Psoas muscle (tissue), 8 donors: ENCODE data around the gene GOLGA1. TPM values are rescaled to one million over a fixed set of nuclear protein-coding genes. Genes with fewer than 3 reads are reported as not detected.

Experiments
- ATAC-seq, 4 donors: fragments of 200-7000 bp; cut with Tn5 transposase; one replicate each; pipeline ENCODE4 v1.9.1; 2020; ENCODE audit warnings: moderate library complexity in 3 of 4, mild to moderate bottlenecking in 2 of 4
- DNase-seq, 2 donors: peaks; one replicate each; pipeline ENCODE4 v3.0.0-alpha.2; 2020
- H3K27ac ChIP-seq: fragments of 200-600 bp; one replicate; pipeline ENCODE4 v1.8.0; 2022
- H3K27me3 ChIP-seq, 3 donors: fragments of 200-600 bp in 1 of 3; one replicate each; pipeline versions ENCODE4 v1.6.1 to v1.8.0; 2013 to 2022; ENCODE audit warnings: low read length in 2 of 3, mild to moderate bottlenecking in 2 of 3, moderate library complexity in 1 of 3; ENCODE audit not compliant: insufficient read depth in 3 of 3
- H3K36me3 ChIP-seq, 2 donors: fragments of 200-600 bp in 1 of 2; one replicate each; pipeline versions ENCODE4 v1.6.1 to v1.8.0; 2013 to 2022; ENCODE audit warnings: low read depth in 1 of 2, mild to moderate bottlenecking in 1 of 2, moderate library complexity in 1 of 2; ENCODE audit not compliant: insufficient read depth in 1 of 2
- H3K4me1 ChIP-seq: fragments of 200-600 bp; one replicate; pipeline ENCODE4 v1.8.0; 2022
- H3K4me3 ChIP-seq: fragments of 200-600 bp; one replicate; pipeline ENCODE4 v1.8.0; 2022; ENCODE audit warnings: mild to moderate bottlenecking
- H3K9me3 ChIP-seq: fragments of 200-600 bp; one replicate; pipeline ENCODE4 v1.8.0; 2022
- CTCF ChIP-seq: fragments of 200-600 bp; IDR thresholded peaks from one replicate; pipeline ENCODE4 v1.8.0; 2022; ENCODE audit warnings: antibody characterized with exemption
- WGBS, 3 donors: extraction: QIAGEN DNeasy Blood & Tissue Kit; methylation state at CpG; one replicate each; pipeline versions ENCODE4 v1.1.6 to v1.1.7; 2013; 5-methylcytosine and 5-hydroxymethylcytosine counted together
- intact Hi-C, 2 donors: fragments of 100-400 bp; cut with DNase I; formaldehyde crosslinking; loops; one replicate each; pipeline versions ENCODE4 v1.11.0 to v1.14.2; 2022
- polyA plus RNA-seq, 3 donors: library from polyadenylated mRNA; stranded (reverse); fragments of 200-250 nt; gene quantifications; one replicate each; pipeline ENCODE4 v1.2.3, GENCODE V29; 2013
- total RNA-seq, 4 donors: library from RNA; stranded (reverse); fragmentation: NEBNext Ultra II Directional in 2 of 4; extraction: Animal tissue kit (Norgen Biotek cat#: 25700) in 2 of 4; gene quantifications; one replicate each; pipeline versions ENCODE4 v1.2.1 to v1.2.4, GENCODE V29; 2021 to 2023
- donor health status: healthy with polysubstance abuse.
- donor health status: DM: no; HTN: no; CAD: no; lungs with moderate emphysema.
- donor health status: Bipolar disorder and iron deficiency.
- donor health status: healthy.
- donor health status: DM: yes; HTN: yes; CAD: no.
- donor health status: DM: no; HTN: no; CAD: no.
- donor health status: DM: no; HTN: no; CAD: no.
- donor health status: DM: yes; HTN: yes; CAD: no.

Gene GOLGA1
- total and polyA plus RNA-seq, 7 donors = 8.0 to 23.0 (median 15.2) TPM

- H3K36me3 ChIP-seq = no peaks in the 10 kb centered on the region
- peaks cover 15% of the 10 kb centered on the region for H3K4me1 ChIP-seq
- H3K27me3 ChIP-seq = no peaks in the 10 kb centered on the region
- no peaks in the 10 kb centered on the region for H3K9me3 ChIP-seq
- intact Hi-C loops = no loop called here
- no peak for ATAC-seq
- WGBS, 3 donors = 56 to 61% (median 57%) methylated on average over 5 of the region's 5 CpGs
- DNase-seq = no peak
- TF ChIP-seq CTCF = no peak
- no peak overlapping the region for H3K4me3 ChIP-seq
- H3K27ac ChIP-seq = no peak overlapping the region
Observed at GRCh38 chr9:124829334-124829669, 111.6 kb downstream of the GOLGA1 start.

- TF ChIP-seq CTCF = no peak
Observed at GRCh38 chr9:124828489-124829333, 112.2 kb downstream of the GOLGA1 start.

More at GRCh38 chr9:124828489-124829333, 112.2 kb downstream of the GOLGA1 start:
- H3K4me1 ChIP-seq = peaks cover 15% of the 10 kb centered on the region
- DNase-seq (no peak), ATAC-seq (no peak)
- no peaks in the 10 kb centered on the region for H3K9me3 ChIP-seq
- 56 to 63% (median 58%) methylated on average over 2 of the region's 2 CpGs for WGBS, 3 donors
- H3K27ac ChIP-seq = no peak overlapping the region
- intact Hi-C loops = no loop called here
- no peaks in the 10 kb centered on the region for H3K27me3 ChIP-seq
- H3K36me3 ChIP-seq = no peaks in the 10 kb centered on the region
- no peak overlapping the region for H3K4me3 ChIP-seq

Other genes starting within 250 kb of the GOLGA1 start
- 1 to 10 TPM in 3 of 4 donors, under 1 TPM in 1; 0.54 to 2.6 (median 1.6) TPM for gene NR6A1, start 169.8 kb downstream of the GOLGA1 start, total RNA-seq
- gene NR6A1, start 169.8 kb downstream of the GOLGA1 start, polyA plus RNA-seq = under 1 TPM; 0.32 to 0.70 (median 0.39) TPM
- gene OLFML2A, start 163.9 kb downstream of the GOLGA1 start, total RNA-seq = 10 to 100 TPM in 3 of 4 donors, 1 to 10 TPM in 1; 7.1 to 30.3 (median 13.2) TPM
- 1 to 10 TPM; 3.0 to 5.1 (median 4.0) TPM for gene OLFML2A, start 163.9 kb downstream of the GOLGA1 start, polyA plus RNA-seq
- gene WDR38, start 87.6 kb downstream of the GOLGA1 start, total RNA-seq = not detected
- under 1 TPM in 1 of 3 donors, not detected in 2; 0.05 TPM for gene WDR38, start 87.6 kb downstream of the GOLGA1 start, polyA plus RNA-seq
- gene RPL35, start 79.1 kb downstream of the GOLGA1 start, total RNA-seq = 1,000 to 10,000 TPM in 3 of 4 donors, 100 to 1,000 TPM in 1; 994 to 1,307 (median 1,134) TPM
- 1,000 to 10,000 TPM; 2,957 to 4,666 (median 2,999) TPM for gene RPL35, start 79.1 kb downstream of the GOLGA1 start, polyA plus RNA-seq
- 10 to 100 TPM; 32.3 to 54.9 (median 47.7) TPM for gene ARPC5L, start 79.0 kb downstream of the GOLGA1 start, total RNA-seq
- 100 to 1,000 TPM in 1 of 3 donors, 10 to 100 TPM in 2; 47.0 to 165 (median 96.4) TPM for gene ARPC5L, start 79.0 kb downstream of the GOLGA1 start, polyA plus RNA-seq
- 1 to 10 TPM; 1.8 to 5.2 (median 3.4) TPM for gene SCAI, start 202.4 kb upstream of the GOLGA1 start, total RNA-seq
- gene SCAI, start 202.4 kb upstream of the GOLGA1 start, polyA plus RNA-seq = 1 to 10 TPM in 1 of 3 donors, under 1 TPM in 2; 0.39 to 1.5 (median 0.80) TPM
- 10 to 100 TPM; 51.4 to 91.6 (median 66.6) TPM for gene PPP6C, start 248.7 kb upstream of the GOLGA1 start, total RNA-seq
- 10 to 100 TPM; 29.9 to 66.8 (median 47.3) TPM for gene PPP6C, start 248.7 kb upstream of the GOLGA1 start, polyA plus RNA-seq